Measurements from ENCODE around the gene NPFFR1. TPM values are rescaled to one million over a fixed set of nuclear protein-coding genes. Genes with fewer than 3 reads are reported as not detected.

NPFFR1 gene
- total RNA-seq, 2 donors from 2014 or later = not detected

DNA sequence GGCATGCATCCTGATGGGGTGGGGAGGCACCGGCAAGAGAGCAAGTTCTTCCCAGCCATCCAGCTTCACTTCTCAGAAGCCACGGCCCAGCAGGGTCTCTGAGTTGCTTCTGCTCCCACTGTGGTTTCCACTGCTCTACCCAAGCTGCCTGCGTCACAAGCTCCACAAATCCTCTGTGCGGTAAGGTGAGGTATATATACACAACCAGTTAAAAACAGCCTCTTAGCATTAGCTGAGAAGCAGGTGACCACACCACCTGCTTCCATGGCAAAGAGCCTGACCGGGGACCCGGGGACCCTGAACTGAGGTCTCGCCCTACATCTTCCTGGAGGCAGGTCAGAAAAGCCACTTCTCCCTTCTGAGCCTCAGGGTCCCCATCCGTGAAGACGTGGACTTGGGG lies 46.9 kb upstream of the NPFFR1 start:
- no peaks in the 10 kb centered on the region for H3K36me3 ChIP-seq (replicated peaks in 1 of 2; ENCODE audit: insufficient read depth in 1 of 2, low read depth in 2 of 2)
- no peaks in the 10 kb centered on the region for H3K9me3 ChIP-seq
- no peak overlapping the region for H3K4me3 ChIP-seq
- ATAC-seq (no peak), DNase-seq (no peak)
- H3K27ac ChIP-seq = no peak overlapping the region
- no peaks in the 10 kb centered on the region for H3K27me3 ChIP-seq
- peaks cover 21% of the 10 kb centered on the region for H3K4me1 ChIP-seq
- 71 to 88% methylated on average over 4 to 9 of the region's 9 CpGs for WGBS, 2 donors
- intact Hi-C loops (cut with DNase I) = no loop called here
- no peak for TF ChIP-seq POLR2A (IDR thresholded peaks at IDR 0.05)
- TF ChIP-seq, protein P1, sequence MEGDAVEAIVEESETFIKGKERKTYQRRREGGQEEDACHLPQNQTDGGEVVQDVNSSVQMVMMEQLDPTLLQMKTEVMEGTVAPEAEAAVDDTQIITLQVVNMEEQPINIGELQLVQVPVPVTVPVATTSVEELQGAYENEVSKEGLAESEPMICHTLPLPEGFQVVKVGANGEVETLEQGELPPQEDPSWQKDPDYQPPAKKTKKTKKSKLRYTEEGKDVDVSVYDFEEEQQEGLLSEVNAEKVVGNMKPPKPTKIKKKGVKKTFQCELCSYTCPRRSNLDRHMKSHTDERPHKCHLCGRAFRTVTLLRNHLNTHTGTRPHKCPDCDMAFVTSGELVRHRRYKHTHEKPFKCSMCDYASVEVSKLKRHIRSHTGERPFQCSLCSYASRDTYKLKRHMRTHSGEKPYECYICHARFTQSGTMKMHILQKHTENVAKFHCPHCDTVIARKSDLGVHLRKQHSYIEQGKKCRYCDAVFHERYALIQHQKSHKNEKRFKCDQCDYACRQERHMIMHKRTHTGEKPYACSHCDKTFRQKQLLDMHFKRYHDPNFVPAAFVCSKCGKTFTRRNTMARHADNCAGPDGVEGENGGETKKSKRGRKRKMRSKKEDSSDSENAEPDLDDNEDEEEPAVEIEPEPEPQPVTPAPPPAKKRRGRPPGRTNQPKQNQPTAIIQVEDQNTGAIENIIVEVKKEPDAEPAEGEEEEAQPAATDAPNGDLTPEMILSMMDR (IDR thresholded peaks at IDR 0.05) = no peak

DNA sequence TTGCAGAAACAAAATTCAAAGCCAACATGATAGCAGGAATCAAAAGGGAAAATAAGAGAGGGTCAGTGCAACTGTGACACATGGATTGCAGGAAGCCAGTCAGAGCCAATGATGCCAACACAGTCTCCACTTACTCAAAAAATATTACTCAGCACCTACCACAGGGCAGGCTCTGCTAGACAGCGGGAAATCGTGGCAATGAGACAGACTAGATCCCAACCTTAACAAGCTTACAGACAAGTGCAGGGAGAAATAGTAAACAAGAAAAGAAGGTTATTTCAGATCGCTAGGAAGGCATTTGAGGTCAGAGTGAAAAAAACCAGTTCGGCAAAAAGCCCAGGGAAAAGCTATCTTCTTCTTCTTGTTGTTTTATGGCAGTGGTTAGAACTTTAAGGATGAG lies 45.2 kb upstream of the NPFFR1 start:
- Histone ChIP-seq H3K4me3 (no peak overlapping the region), H3K27ac (no peak overlapping the region), H3K9me3 (no peaks in the 10 kb centered on the region), H3K27me3 (no peaks in the 10 kb centered on the region), H3K4me1 (peaks cover 21% of the 10 kb centered on the region), H3K36me3 (replicated peaks in 1 of 2; ENCODE audit: insufficient read depth in 1 of 2, low read depth in 2 of 2) (no peaks in the 10 kb centered on the region)
- TF ChIP-seq, protein P1 (IDR thresholded peaks at IDR 0.05) = no peak
- no peak for TF ChIP-seq POLR2A (IDR thresholded peaks at IDR 0.05)
- ATAC-seq = no peak
- WGBS, 2 donors = 65 to 83% methylated on average over 4 of the region's 4 CpGs
- no peak for DNase-seq
- intact Hi-C loops (cut with DNase I) = no loop called here

DNA sequence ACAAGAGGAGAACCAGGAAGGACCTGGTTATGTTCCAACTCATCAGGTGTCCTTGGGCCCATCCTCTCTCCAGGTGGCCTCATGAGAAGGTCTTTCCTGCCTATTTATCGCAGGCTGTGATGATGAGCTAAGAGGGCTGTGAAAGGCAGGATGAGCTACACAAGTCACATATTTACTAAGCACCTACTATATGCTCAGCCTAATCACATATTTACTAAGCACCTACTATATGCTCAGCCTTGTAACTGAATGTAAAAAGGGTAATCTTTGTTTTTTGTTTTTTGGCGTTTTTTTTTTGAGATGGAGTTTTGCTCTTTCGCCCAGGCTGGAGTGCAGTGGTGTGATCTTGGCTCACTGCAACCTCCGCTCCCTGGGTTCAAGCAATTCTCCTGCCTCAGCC lies 44.2 kb upstream of the NPFFR1 start:
- DNase-seq = no peak

DNA sequence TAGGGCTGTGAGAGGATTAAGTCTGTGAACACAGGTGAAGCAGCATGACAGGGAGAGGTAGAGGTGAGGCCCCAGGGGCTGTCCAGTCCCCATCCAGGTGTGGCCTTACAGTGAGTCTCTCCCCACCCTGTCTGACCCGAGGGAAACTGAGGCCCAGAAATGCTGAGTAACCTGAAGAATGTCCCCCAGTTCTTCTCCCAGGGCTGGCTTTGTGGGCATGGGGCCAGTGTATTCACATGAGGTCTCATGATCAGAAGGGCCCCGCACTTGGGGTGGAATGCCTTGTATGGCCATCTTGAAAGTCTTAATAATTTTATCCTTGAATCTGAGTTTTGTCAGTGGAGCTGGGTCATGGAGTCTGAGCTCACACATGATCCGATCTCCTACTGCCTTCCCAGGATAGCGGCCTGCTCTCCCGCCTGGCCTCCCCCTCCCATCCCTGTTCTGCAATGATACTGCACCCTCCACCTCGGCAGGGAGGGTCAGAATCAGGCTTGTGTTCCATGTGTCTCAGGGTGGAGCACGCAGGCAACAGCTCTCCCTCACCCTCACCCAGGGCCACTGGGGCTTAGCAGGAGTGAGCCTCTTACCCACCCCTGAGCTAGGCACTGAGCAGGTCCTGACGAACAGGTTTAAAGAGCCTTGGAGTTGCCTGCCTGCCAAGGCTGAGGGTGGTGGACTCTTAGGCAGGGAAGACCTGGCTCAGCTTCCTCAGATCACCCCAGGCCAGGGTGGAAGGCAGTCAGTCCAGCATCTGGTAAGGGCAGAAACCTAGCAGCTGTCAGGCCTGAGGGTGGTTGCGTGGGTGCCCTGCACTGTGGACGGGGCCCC lies 41.4 kb upstream of the NPFFR1 start:
- Histone ChIP-seq H3K36me3 (replicated peaks in 1 of 2; ENCODE audit: insufficient read depth in 1 of 2, low read depth in 2 of 2) (no peaks in the 10 kb centered on the region), H3K4me3 (no peak overlapping the region), H3K4me1 (no peaks in the 10 kb centered on the region), H3K27ac (no peak overlapping the region), H3K27me3 (no peaks in the 10 kb centered on the region), H3K9me3 (no peaks in the 10 kb centered on the region)
- ATAC-seq (no peak), DNase-seq (no peak)
- intact Hi-C loops (cut with DNase I) = no loop called here
- TF ChIP-seq POLR2A (IDR thresholded peaks at IDR 0.05) = no peak
- TF ChIP-seq, protein P1 (IDR thresholded peaks at IDR 0.05) = no peak
- 79 to 85% methylated on average over 7 to 10 of the region's 10 CpGs for WGBS, 2 donors

More for the DNA sequence above, 44.2 kb upstream of the NPFFR1 start:
- intact Hi-C loops (cut with DNase I) = no loop called here
- TF ChIP-seq, protein P1 (IDR thresholded peaks at IDR 0.05) = no peak
- TF ChIP-seq POLR2A (IDR thresholded peaks at IDR 0.05) = no peak
- H3K27me3 ChIP-seq = no peaks in the 10 kb centered on the region
- ATAC-seq = no peak
- H3K4me3 ChIP-seq = no peak overlapping the region
- H3K4me1 ChIP-seq = peaks cover 20% of the 10 kb centered on the region
- H3K9me3 ChIP-seq = no peaks in the 10 kb centered on the region
- H3K27ac ChIP-seq = no peak overlapping the region
- H3K36me3 ChIP-seq (replicated peaks in 1 of 2; ENCODE audit: insufficient read depth in 1 of 2, low read depth in 2 of 2) = no peaks in the 10 kb centered on the region
- WGBS, 2 donors = 89 to 95% methylated on average over 4 of the region's 4 CpGs
